ENCODE results near the gene BCAS3.

DNA sequence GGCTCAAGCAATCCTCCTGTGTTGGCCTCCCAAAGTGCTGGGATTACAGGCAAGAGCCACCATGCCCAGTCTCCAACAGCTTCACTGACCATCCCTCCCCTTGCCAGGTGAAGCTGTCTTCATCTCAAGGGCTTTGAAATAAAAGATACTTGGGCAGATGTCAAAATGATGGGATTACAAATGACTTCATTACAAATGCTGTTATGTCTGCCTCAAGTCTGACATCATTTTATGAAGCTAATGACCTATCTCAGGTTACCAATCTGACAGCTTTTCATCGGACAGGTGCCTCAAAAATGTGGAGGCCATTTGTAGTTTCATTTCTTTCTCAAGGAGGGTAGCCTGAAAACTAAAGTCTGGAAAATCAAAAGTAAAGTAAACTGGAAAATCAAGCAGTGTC is 398.3 kb downstream of the BCAS3 start:
- TF ChIP-seq YY1 (IDR thresholded peaks at IDR 0.05; ENCODE audit: low read depth), result no peak
- no peak for TF ChIP-seq NFIC (IDR thresholded peaks at IDR 0.05)
- TF ChIP-seq, protein P1, sequence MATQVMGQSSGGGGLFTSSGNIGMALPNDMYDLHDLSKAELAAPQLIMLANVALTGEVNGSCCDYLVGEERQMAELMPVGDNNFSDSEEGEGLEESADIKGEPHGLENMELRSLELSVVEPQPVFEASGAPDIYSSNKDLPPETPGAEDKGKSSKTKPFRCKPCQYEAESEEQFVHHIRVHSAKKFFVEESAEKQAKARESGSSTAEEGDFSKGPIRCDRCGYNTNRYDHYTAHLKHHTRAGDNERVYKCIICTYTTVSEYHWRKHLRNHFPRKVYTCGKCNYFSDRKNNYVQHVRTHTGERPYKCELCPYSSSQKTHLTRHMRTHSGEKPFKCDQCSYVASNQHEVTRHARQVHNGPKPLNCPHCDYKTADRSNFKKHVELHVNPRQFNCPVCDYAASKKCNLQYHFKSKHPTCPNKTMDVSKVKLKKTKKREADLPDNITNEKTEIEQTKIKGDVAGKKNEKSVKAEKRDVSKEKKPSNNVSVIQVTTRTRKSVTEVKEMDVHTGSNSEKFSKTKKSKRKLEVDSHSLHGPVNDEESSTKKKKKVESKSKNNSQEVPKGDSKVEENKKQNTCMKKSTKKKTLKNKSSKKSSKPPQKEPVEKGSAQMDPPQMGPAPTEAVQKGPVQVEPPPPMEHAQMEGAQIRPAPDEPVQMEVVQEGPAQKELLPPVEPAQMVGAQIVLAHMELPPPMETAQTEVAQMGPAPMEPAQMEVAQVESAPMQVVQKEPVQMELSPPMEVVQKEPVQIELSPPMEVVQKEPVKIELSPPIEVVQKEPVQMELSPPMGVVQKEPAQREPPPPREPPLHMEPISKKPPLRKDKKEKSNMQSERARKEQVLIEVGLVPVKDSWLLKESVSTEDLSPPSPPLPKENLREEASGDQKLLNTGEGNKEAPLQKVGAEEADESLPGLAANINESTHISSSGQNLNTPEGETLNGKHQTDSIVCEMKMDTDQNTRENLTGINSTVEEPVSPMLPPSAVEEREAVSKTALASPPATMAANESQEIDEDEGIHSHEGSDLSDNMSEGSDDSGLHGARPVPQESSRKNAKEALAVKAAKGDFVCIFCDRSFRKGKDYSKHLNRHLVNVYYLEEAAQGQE (IDR thresholded peaks at IDR 0.05; ENCODE audit: low read depth), result no peak
- TF ChIP-seq, protein P2, sequence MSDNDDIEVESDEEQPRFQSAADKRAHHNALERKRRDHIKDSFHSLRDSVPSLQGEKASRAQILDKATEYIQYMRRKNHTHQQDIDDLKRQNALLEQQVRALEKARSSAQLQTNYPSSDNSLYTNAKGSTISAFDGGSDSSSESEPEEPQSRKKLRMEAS (IDR thresholded peaks at IDR 0.05), result no peak
- TF ChIP-seq TAF1 (IDR thresholded peaks at IDR 0.05; ENCODE audit: low read depth), result no peak
- TF ChIP-seq TCF12 (IDR thresholded peaks at IDR 0.05; ENCODE audit: low read depth), result no peak
- no peak for TF ChIP-seq RAD21 (IDR thresholded peaks at IDR 0.05; ENCODE audit: low read depth)
- no peak for TF ChIP-seq EP300 (IDR thresholded peaks at IDR 0.05; ENCODE audit: borderline replicate concordance)
- no peak for TF ChIP-seq EGR1 (IDR thresholded peaks at IDR 0.05)
- TF ChIP-seq CEBPB (IDR thresholded peaks at IDR 0.05), result no peak
- no peak for TF ChIP-seq CREB1 (IDR thresholded peaks at IDR 0.05; ENCODE audit: low read depth)
- TF ChIP-seq FOXM1 (IDR thresholded peaks at IDR 0.05; ENCODE audit: borderline replicate concordance, low read depth), result no peak
- no peak for TF ChIP-seq TEAD4 (IDR thresholded peaks at IDR 0.05)
- TF ChIP-seq, protein P3, sequence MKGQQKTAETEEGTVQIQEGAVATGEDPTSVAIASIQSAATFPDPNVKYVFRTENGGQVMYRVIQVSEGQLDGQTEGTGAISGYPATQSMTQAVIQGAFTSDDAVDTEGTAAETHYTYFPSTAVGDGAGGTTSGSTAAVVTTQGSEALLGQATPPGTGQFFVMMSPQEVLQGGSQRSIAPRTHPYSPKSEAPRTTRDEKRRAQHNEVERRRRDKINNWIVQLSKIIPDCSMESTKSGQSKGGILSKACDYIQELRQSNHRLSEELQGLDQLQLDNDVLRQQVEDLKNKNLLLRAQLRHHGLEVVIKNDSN (IDR thresholded peaks at IDR 0.05), result no peak

Measured in Ishikawa (cell line).